Thoracic aorta (tissue), 2 donors: ENCODE results near the gene PYHIN1. TPM values are rescaled to one million over a fixed set of nuclear protein-coding genes. Genes with fewer than 3 reads are reported as not detected.

Experiments used
- ATAC-seq: fragments of 150-250 bp; one replicate; pipeline ENCODE4 v1.8.0; 2017; ENCODE audit warnings: low read depth; ENCODE audit not compliant: insufficient number of reproducible peaks, low FRiP score
- DNase-seq: peaks from one replicate; pipeline ENCODE4 v3.0.0-alpha.2; 2020; ENCODE audit warnings: low spot score
- H3K27ac ChIP-seq, 2 donors: fragments of 200-600 bp; sonication (generic); 1 replicate in 1 of 2; 2 replicates in 1 of 2; pipeline ENCODE4 v1.5.1; 2016; ENCODE audit warnings: mild to moderate bottlenecking in 2 of 2, moderate library complexity in 2 of 2
- H3K27me3 ChIP-seq: fragments of 200-600 bp; sonication (generic); replicated peaks from 2 replicates; pipeline ENCODE4 v1.6.0; 2016; ENCODE audit warnings: mild to moderate bottlenecking; ENCODE audit not compliant: insufficient read depth
- H3K36me3 ChIP-seq: fragments of 200-600 bp; sonication (generic); one replicate; pipeline ENCODE4 v1.5.1; 2016
- H3K4me1 ChIP-seq, 2 donors: fragments of 200-600 bp; sonication (generic); 1 replicate in 1 of 2; 2 replicates in 1 of 2; pipeline versions ENCODE4 v1.5.1 to v1.6.0; 2016; ENCODE audit warnings: low read depth in 2 of 2, mild to moderate bottlenecking in 1 of 2; ENCODE audit not compliant: control insufficient read depth in 1 of 2
- H3K4me3 ChIP-seq: fragments of 200-600 bp; sonication (generic); 2 replicates; pipeline ENCODE4 v1.5.1; 2016; ENCODE audit warnings: mild to moderate bottlenecking
- H3K9me3 ChIP-seq: fragments of 200-600 bp; sonication (generic); 2 replicates; pipeline ENCODE4 v1.5.1; 2016
- CTCF ChIP-seq: fragments of 200-600 bp; sonication (generic); IDR thresholded peaks from one replicate; pipeline ENCODE4 v1.5.1; 2019; ENCODE audit warnings: antibody characterized with exemption
- total RNA-seq, 2 donors: library from RNA; depleted of rRNA; stranded (reverse); fragments of >200 nt; gene quantifications; one replicate each; pipeline versions ENCODE4 v1.1.0 to v1.2.3, GENCODE V29; 2016

PYHIN1 gene
- total RNA-seq, 2 donors from 2014 or later, result 2.8 to 6.5 TPM

- Histone ChIP-seq H3K4me3 (no peak overlapping the region), H3K36me3 (no peaks in the 10 kb centered on the region), H3K4me1 (no peaks in the 10 kb centered on the region), H3K9me3 (no peaks in the 10 kb centered on the region), H3K27me3 (no peaks in the 10 kb centered on the region), H3K27ac (no peak overlapping the region)
- no peak for ATAC-seq
- DNase-seq, result no peak
- no peak for TF ChIP-seq CTCF
Observed at GRCh38 chr1:158951956-158952355, 20.6 kb downstream of the PYHIN1 start.

- no peak overlapping the region for H3K27ac ChIP-seq
- no peak for ATAC-seq
- no peak for TF ChIP-seq CTCF
Observed at GRCh38 chr1:158952416-158952815, 21.1 kb downstream of the PYHIN1 start.

GRCh38 chr1:158961178-158961577 lies 29.8 kb downstream of the PYHIN1 start:
- no peaks in the 10 kb centered on the region for H3K36me3 ChIP-seq
- no peak for ATAC-seq
- no peak overlapping the region for H3K4me3 ChIP-seq
- no peak for DNase-seq
- H3K27ac ChIP-seq, result no peak overlapping the region
- H3K4me1 ChIP-seq, result no peaks in the 10 kb centered on the region
- H3K9me3 ChIP-seq, result no peaks in the 10 kb centered on the region
- TF ChIP-seq CTCF, result no peak
- H3K27me3 ChIP-seq, result no peaks in the 10 kb centered on the region

More at GRCh38 chr1:158952416-158952815, 21.1 kb downstream of the PYHIN1 start:
- no peak overlapping the region for H3K4me3 ChIP-seq
- no peaks in the 10 kb centered on the region for H3K36me3 ChIP-seq
- no peaks in the 10 kb centered on the region for H3K4me1 ChIP-seq
- no peak for DNase-seq
- H3K9me3 ChIP-seq, result no peaks in the 10 kb centered on the region
- H3K27me3 ChIP-seq, result no peaks in the 10 kb centered on the region

DNA sequence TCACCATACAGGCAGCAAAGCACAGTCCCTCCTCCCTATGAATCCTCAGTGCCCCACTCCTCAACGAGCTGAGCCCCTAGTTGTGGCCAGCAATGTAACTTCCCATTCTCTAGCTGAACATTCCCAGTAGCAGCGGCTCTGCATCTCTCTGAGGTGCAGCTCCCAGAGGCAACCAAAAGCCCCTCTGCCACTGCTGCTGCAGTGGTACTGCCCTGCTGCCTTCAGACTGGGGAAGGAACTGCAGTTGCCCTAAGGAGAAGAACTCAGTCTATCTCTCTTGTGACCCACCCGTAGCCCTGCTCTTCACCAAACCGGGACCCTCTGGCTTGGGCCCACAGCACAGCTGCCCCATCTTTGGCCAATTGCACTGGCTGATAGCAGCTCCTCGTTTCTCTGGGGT lies 31.6 kb downstream of the PYHIN1 start:
- Histone ChIP-seq H3K9me3 (no peaks in the 10 kb centered on the region), H3K27me3 (no peaks in the 10 kb centered on the region), H3K36me3 (no peaks in the 10 kb centered on the region), H3K27ac (no peak overlapping the region), H3K4me3 (no peak overlapping the region), H3K4me1 (no peaks in the 10 kb centered on the region)
- DNase-seq (no peak), ATAC-seq (no peak)
- no peak for TF ChIP-seq CTCF

- DNase-seq (no peak), ATAC-seq (no peak)
- TF ChIP-seq CTCF, result no peak
- Histone ChIP-seq H3K27ac (no peak overlapping the region), H3K9me3 (no peaks in the 10 kb centered on the region), H3K36me3 (no peaks in the 10 kb centered on the region), H3K27me3 (no peaks in the 10 kb centered on the region), H3K4me3 (no peak overlapping the region), H3K4me1 (no peaks in the 10 kb centered on the region)
Observed at GRCh38 chr1:158969166-158969565, 37.8 kb downstream of the PYHIN1 start.
